DND-41 (cell line): ENCODE measurements around the gene CFAP61.
"Not testable (repeated sequence)": the region's sequence is repeated elsewhere in the genome, so short reads cannot be mapped to it uniquely, and the experiment has no call there.

Experiments
- ATAC-seq: fragments of 200-7000 bp; cut with Tn5 transposase; 3 replicates; pipeline ENCODE4 v1.9.1; 2021; ENCODE audit warnings: low read depth; ENCODE audit not compliant: insufficient read depth
- DNase-seq: peaks from one replicate; pipeline ENCODE4 v3.0.0-alpha.2; 2020
- H2AFZ ChIP-seq: 2 replicates; pipeline ENCODE4 v1.6.0; 2012; ENCODE audit warnings: low read depth, low read length
- H3K27ac ChIP-seq: 2 replicates; pipeline ENCODE4 v1.5.1; 2012; ENCODE audit warnings: low read length, inconsistent platforms
- H3K27me3 ChIP-seq: fragments of 200-600 bp; sonication (generic); 2 replicates; pipeline ENCODE4 v1.6.0; 2012; ENCODE audit warnings: low read length, mild to moderate bottlenecking, inconsistent platforms; ENCODE audit not compliant: insufficient read depth, poor library complexity
- H3K36me3 ChIP-seq: 2 replicates; pipeline ENCODE4 v1.5.1; 2012; ENCODE audit warnings: low read length, inconsistent platforms; ENCODE audit not compliant: insufficient read depth
- H3K4me1 ChIP-seq: 2 replicates; pipeline ENCODE4 v1.5.1; 2012; ENCODE audit warnings: mild to moderate bottlenecking, low read length; ENCODE audit not compliant: insufficient read depth
- H3K4me2 ChIP-seq: 2 replicates; pipeline ENCODE4 v1.6.0; 2012; ENCODE audit warnings: mild to moderate bottlenecking, moderate library complexity, low read length, inconsistent platforms; ENCODE audit not compliant: insufficient read depth
- H3K4me3 ChIP-seq, 2 experiments: fragments of 200-600 bp in 1 of 2; shearing (Covaris generic) in 1 of 2; 2 replicates each; pipeline ENCODE4 v1.5.1; 2012 to 2016; ENCODE audit warnings: inconsistent platforms in 2 of 2, low read length in 2 of 2, mild to moderate bottlenecking in 2 of 2, low read depth in 1 of 2, moderate library complexity in 1 of 2
- H3K79me2 ChIP-seq: 2 replicates; pipeline ENCODE4 v1.6.0; 2012; ENCODE audit warnings: low read length, inconsistent platforms; ENCODE audit not compliant: insufficient read depth
- H3K9ac ChIP-seq: 2 replicates; pipeline ENCODE4 v1.6.0; 2012; ENCODE audit warnings: low read depth, mild to moderate bottlenecking, inconsistent platforms, low read length, moderate library complexity
- H3K9me3 ChIP-seq: 2 replicates; pipeline ENCODE4 v1.5.1; 2012; ENCODE audit warnings: low read length, moderate library complexity, mild to moderate bottlenecking, inconsistent platforms; ENCODE audit not compliant: insufficient read depth, severe bottlenecking
- H4K20me1 ChIP-seq: 2 replicates; pipeline ENCODE4 v1.6.0; 2012; ENCODE audit warnings: low read length; ENCODE audit not compliant: insufficient read depth
- CTCF ChIP-seq: IDR thresholded peaks from 2 replicates; pipeline ENCODE4 v1.5.1; 2012; ENCODE audit warnings: borderline replicate concordance, low read length, moderate library complexity, mild to moderate bottlenecking; ENCODE audit not compliant: poor library complexity, severe bottlenecking; ENCODE audit errors: extremely low read depth
- EZH2 ChIP-seq: IDR thresholded peaks from 3 replicates; pipeline ENCODE4 v1.6.1; 2012; ENCODE audit warnings: borderline replicate concordance, low read depth, mild to moderate bottlenecking, moderate library complexity, low read length, inconsistent platforms; ENCODE audit not compliant: severe bottlenecking

CFAP61 gene

DNA sequence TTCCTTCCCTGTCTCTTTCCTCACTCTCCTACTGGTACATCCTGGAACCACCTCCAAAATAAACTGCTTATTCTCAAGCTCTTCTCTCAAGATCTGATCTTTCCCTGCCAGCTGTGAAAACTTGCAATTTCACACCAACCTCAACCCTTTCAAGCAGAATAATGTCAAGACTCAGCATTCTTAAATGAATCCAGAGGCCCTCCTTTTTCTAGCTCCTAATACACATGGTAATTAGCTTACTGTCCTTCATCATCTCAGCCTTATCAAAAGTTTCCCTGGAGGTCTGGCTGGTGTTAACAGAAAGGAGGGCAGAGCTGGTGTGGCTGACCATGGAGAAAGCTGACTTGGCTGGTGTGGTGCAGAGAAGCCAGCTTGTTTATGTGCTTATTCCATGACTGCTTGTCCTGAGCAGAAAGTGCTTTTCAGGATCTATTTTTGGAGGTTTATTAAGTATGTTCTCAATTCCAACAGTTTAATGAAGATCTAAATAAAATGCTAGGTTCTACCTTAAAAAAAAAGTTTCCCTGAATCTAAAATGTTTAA lies 50.5 kb downstream of the CFAP61 start:
- Histone ChIP-seq H3K27me3 (no peaks in the 10 kb centered on the region), H3K9ac (no peak overlapping the region), H3K4me2 (no peak overlapping the region), H3K4me3 (no peak overlapping the region), H3K36me3 (no peaks in the 10 kb centered on the region), H3K27ac (no peak overlapping the region), H4K20me1 (no peaks in the 10 kb centered on the region), H3K9me3 (no peaks in the 10 kb centered on the region), H3K4me1 (no peaks in the 10 kb centered on the region), H3K79me2 (no peaks in the 10 kb centered on the region), H2AFZ (no peak overlapping the region)
- TF ChIP-seq EZH2 (no peak), CTCF (no peak)
- ATAC-seq = no peak
- DNase-seq = no peak

DNA sequence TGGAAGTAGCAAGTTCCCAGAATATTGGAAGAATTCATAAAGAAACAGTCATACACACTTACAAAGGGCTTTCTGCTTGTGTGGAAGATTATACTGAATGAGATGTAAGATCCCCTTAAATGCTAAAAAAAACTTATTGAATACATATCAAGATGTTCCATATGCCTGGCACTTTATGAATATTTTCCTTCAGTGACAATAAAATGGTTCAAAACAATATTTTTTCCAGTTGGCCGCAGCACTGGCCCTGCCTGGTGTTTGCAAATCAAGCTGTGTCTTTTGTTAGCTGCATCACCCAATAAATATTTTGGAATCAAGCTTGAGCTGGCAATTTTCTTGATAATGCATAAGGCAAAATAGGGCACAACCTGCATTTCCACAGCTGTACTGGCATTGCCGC lies 51.2 kb downstream of the CFAP61 start:
- Histone ChIP-seq H3K27ac (no peak overlapping the region), H2AFZ (no peak overlapping the region), H3K4me1 (no peaks in the 10 kb centered on the region), H3K79me2 (no peaks in the 10 kb centered on the region), H3K36me3 (no peaks in the 10 kb centered on the region), H4K20me1 (no peaks in the 10 kb centered on the region), H3K4me3 (no peak overlapping the region), H3K27me3 (peaks cover 4% of the 10 kb centered on the region), H3K4me2 (no peak overlapping the region), H3K9ac (no peak overlapping the region), H3K9me3 (no peaks in the 10 kb centered on the region)
- ATAC-seq (no peak), DNase-seq (no peak)
- TF ChIP-seq CTCF (no peak), EZH2 (no peak)

GRCh38 chr20:20123187-20123586 lies 70.9 kb downstream of the CFAP61 start:
- H3K4me3 ChIP-seq, H3K27me3 ChIP-seq, H2AFZ ChIP-seq, ATAC-seq, H4K20me1 ChIP-seq, H3K9me3 ChIP-seq, H3K4me1 ChIP-seq, DNase-seq, H3K9ac ChIP-seq, H3K4me2 ChIP-seq, H3K79me2 ChIP-seq, H3K36me3 ChIP-seq, H3K27ac ChIP-seq: not testable (repeated sequence)

DNA sequence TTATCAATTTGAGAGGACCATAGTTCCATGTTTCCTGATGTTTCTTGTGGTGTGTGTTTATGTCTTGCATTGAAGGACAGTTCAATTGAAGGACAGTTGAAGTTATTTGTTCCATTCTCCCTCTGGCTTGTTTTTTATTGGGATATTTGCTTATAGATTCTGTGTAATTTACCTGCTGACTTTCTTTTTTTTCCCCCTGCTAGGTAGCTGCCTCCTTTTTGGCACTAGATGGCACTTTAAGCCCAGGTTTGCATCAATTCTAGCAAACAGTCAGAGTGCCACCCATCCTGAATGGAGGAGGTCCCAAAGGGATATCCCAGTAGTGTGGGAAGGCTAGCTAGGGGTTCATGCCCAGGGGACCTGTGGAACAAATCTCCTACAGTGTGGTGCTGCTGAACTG lies 78.1 kb downstream of the CFAP61 start:
- DNase-seq (no peak), ATAC-seq (no peak)
- TF ChIP-seq EZH2 = no peak
- TF ChIP-seq CTCF = peak; percentile 52
- Histone ChIP-seq H3K9me3 (no peaks in the 10 kb centered on the region), H3K27ac (no peak overlapping the region), H3K27me3 (no peaks in the 10 kb centered on the region), H3K4me3 (no peak overlapping the region), H3K4me1 (no peaks in the 10 kb centered on the region), H3K79me2 (no peaks in the 10 kb centered on the region), H3K9ac (no peak overlapping the region), H2AFZ (no peak overlapping the region), H3K4me2 (no peak overlapping the region), H3K36me3 (no peaks in the 10 kb centered on the region), H4K20me1 (no peaks in the 10 kb centered on the region)
